ENCODE data around the gene MACROD2. TPM values are rescaled to one million over a fixed set of nuclear protein-coding genes. Genes with fewer than 3 reads are reported as not detected.

The MACROD2 gene
- total RNA-seq, 6 experiments from 2014 or later: 0.05 to 0.57 (median 0.11) TPM; not detected in 1

DNA sequence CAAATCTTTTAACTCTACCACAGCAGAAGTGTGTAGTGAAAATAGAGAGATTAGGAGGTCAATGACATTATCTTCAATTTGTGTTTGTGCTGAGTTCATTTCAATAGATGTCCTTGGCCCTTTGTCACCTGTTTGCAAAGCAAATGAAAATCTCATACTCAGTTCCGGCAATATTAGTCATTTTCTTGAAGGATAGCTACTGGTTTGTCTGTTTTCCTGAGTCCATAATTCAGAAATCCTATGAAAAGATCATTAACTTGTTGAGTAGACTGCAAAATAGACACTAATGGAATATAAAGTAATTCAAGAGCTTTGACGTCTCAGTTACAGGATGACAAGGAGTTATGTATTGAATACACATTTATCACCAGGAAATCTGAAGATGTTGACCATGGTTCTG lies 1163.2 kb downstream of the MACROD2 start:
- Mint-ChIP-seq H3K4me3 (no peak overlapping the region), H3K27ac (no peak overlapping the region), H3K27me3 (ENCODE audit: insufficient read depth) (no peaks in the 10 kb centered on the region), H3K4me1 (ENCODE audit: low read depth) (no peaks in the 10 kb centered on the region), H3K36me3 (ENCODE audit: low read depth) (no peaks in the 10 kb centered on the region; the same call in 1 of the 2 replicates), H3K9me3 (peaks cover 44% of the 10 kb centered on the region)
- no peak for DNase-seq
- TF ChIP-seq, protein P1, sequence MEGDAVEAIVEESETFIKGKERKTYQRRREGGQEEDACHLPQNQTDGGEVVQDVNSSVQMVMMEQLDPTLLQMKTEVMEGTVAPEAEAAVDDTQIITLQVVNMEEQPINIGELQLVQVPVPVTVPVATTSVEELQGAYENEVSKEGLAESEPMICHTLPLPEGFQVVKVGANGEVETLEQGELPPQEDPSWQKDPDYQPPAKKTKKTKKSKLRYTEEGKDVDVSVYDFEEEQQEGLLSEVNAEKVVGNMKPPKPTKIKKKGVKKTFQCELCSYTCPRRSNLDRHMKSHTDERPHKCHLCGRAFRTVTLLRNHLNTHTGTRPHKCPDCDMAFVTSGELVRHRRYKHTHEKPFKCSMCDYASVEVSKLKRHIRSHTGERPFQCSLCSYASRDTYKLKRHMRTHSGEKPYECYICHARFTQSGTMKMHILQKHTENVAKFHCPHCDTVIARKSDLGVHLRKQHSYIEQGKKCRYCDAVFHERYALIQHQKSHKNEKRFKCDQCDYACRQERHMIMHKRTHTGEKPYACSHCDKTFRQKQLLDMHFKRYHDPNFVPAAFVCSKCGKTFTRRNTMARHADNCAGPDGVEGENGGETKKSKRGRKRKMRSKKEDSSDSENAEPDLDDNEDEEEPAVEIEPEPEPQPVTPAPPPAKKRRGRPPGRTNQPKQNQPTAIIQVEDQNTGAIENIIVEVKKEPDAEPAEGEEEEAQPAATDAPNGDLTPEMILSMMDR (IDR thresholded peaks at IDR 0.05): no peak

DNA sequence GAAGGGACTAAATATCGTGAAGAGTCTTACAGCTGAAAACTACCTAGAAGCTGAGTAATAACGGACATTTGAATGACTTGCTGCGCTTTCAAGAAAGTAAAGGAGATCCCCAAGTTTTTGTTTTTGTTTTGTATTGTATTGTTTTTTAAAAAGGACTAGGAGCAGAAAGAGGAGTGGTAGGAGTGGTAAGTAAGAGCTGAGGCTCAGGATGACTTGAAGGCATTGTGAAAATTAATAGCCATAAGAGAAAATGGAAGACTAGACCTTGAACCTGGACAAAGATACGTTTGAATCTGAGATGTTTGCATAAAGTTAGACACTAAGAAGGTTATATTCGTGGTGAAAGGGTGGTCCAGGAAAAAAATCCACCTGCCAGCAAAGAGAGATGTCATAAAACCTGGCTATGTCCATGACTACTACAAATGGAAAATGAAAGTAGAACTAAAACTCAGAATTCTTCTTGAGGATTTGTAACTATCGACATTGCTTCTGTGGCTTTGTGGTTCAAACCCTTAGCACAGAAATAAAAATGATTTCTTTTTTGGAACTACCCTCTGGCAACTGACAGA lies 1166.8 kb downstream of the MACROD2 start:
- DNase-seq: no peak
- no peaks in the 10 kb centered on the region for H3K27me3 Mint-ChIP-seq (ENCODE audit: insufficient read depth)
- TF ChIP-seq, protein P1 (IDR thresholded peaks at IDR 0.05): no peak
- no peak overlapping the region for H3K27ac Mint-ChIP-seq
- H3K36me3 Mint-ChIP-seq (ENCODE audit: low read depth): no peaks in the 10 kb centered on the region; the same call in 1 of the 2 replicates
- no peak overlapping the region for H3K4me3 Mint-ChIP-seq
- H3K4me1 Mint-ChIP-seq (ENCODE audit: low read depth): no peaks in the 10 kb centered on the region
- peaks cover 53% of the 10 kb centered on the region for H3K9me3 Mint-ChIP-seq

DNA sequence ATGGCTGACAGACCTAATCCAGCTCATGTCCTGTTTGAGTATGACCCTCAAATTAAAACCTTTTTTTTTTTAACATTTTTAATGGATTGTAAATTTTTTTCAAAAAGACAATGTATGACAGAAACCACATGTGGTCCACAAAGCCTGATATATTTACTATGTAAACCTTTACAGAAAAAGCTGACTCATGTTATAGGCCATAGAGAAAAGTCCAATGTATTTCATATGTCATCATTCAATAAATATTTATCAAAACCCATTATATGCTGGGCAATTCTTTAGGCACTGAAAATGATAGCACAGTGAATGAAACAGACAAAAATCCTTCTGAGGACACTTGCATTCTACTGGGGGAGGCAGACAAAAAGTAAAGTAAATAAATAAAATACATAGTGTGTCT lies 1168.3 kb downstream of the MACROD2 start:
- Mint-ChIP-seq H3K27ac (no peak overlapping the region), H3K9me3 (peaks cover 48% of the 10 kb centered on the region), H3K4me1 (ENCODE audit: low read depth) (no peaks in the 10 kb centered on the region), H3K27me3 (ENCODE audit: insufficient read depth) (no peaks in the 10 kb centered on the region), H3K4me3 (no peak overlapping the region), H3K36me3 (ENCODE audit: low read depth) (no peaks in the 10 kb centered on the region; the same call in 1 of the 2 replicates)
- DNase-seq: no peak
- TF ChIP-seq, protein P1 (IDR thresholded peaks at IDR 0.05): no peak

DNA sequence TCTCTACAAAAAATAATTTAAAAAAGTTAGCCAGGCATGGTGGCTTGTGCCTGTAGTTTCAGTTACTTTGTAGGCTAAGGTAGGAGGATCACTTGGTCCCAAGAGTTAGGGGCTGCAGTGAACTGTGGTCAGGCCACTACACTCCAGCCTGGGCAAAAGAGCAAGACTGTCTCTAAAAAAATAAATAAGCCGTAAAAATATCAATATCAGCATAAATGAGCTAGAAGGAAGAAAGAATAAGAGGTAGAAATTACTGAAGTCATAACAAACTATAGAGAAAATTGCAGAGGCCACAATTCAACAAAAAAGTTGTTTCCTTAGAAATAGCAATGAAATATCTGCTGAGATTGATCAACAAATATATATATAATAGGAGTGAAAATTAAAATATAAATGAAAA lies 1169.4 kb downstream of the MACROD2 start:
- TF ChIP-seq, protein P1 (IDR thresholded peaks at IDR 0.05): no peak
- Mint-ChIP-seq H3K27ac (no peak overlapping the region), H3K36me3 (ENCODE audit: low read depth) (no peaks in the 10 kb centered on the region; the same call in 1 of the 2 replicates), H3K27me3 (ENCODE audit: insufficient read depth) (no peaks in the 10 kb centered on the region), H3K9me3 (peaks cover 47% of the 10 kb centered on the region), H3K4me3 (no peak overlapping the region), H3K4me1 (ENCODE audit: low read depth) (no peaks in the 10 kb centered on the region)
- no peak for DNase-seq

DNA sequence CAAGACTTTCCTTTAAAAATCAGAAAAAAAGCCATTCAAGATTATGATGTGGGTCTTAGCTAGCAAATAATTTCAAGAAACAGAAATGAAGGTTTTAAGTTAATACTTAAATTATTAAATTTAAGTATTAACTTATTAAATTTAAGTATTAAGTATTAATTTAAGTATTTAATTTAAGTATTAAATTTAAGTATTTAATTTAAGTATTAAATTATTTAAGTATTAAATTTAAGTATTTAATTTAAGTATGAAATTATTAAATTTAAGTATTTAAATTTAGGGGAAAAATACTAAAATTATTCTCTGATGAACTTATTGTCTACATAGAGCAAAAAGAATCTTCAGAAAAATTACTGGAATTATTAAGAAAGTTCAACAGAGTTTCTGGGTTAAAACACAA lies 1171.4 kb downstream of the MACROD2 start:
- DNase-seq: no peak
- Mint-ChIP-seq H3K4me1 (ENCODE audit: low read depth) (no peaks in the 10 kb centered on the region), H3K9me3 (peaks cover 62% of the 10 kb centered on the region), H3K36me3 (ENCODE audit: low read depth) (no peaks in the 10 kb centered on the region; the same call in 1 of the 2 replicates), H3K4me3 (no peak overlapping the region), H3K27ac (no peak overlapping the region), H3K27me3 (ENCODE audit: insufficient read depth) (no peaks in the 10 kb centered on the region)
- TF ChIP-seq, protein P1 (IDR thresholded peaks at IDR 0.05): no peak
